NK-92 treated with Interleukin-12 subunit alpha and Interleukin-12 subunit beta, amount 100 ng/mL, for 24 hours (cell line): ENCODE results near the gene POPDC3.
"Not testable (repeated sequence)": the region's sequence is repeated elsewhere in the genome, so short reads cannot be mapped to it uniquely, and the experiment has no call there.

Experiments
- DNase-seq: peaks from one replicate; lab custom pipeline; 2025; lab: John Stamatoyannopoulos, UW

Gene POPDC3

GRCh38 chr6:105179244-105180065 is at the start of gene POPDC3:
Gene POPDC3, minus strand, starts transcription at chr6:105180014. Its CDS starts 18,105 bp downstream, at chr6:105161909.
- no peak for DNase-seq

GRCh38 chr6:105227295-105227767 is 47.5 kb upstream of the POPDC3 start:
- DNase-seq: no peak

- no peak for DNase-seq
These were observed 46.9 kb upstream of the POPDC3 start for GRCh38 chr6:105226598-105227294.

GRCh38 chr6:105223242-105223641 is 43.4 kb upstream of the POPDC3 start:
- DNase-seq: no peak

GRCh38 chr6:105221219-105221618 is 41.4 kb upstream of the POPDC3 start:
- DNase-seq: not testable (repeated sequence)

GRCh38 chr6:105220186-105220585 is 40.4 kb upstream of the POPDC3 start:
- DNase-seq: no peak

- DNase-seq: not testable (repeated sequence)
These were observed 39.4 kb upstream of the POPDC3 start for GRCh38 chr6:105219218-105219617.

- no peak for DNase-seq
These were observed 35.7 kb upstream of the POPDC3 start for GRCh38 chr6:105215506-105215905.

GRCh38 chr6:105214668-105215067 is 34.9 kb upstream of the POPDC3 start:
- DNase-seq: no peak

- DNase-seq: no peak
These were observed 33.5 kb upstream of the POPDC3 start for GRCh38 chr6:105213272-105213671.

GRCh38 chr6:105212587-105212986 is 32.8 kb upstream of the POPDC3 start:
- DNase-seq: no peak

- DNase-seq: no peak
These were observed 32.0 kb upstream of the POPDC3 start for GRCh38 chr6:105211831-105212230.

- DNase-seq: no peak
These were observed 31.2 kb upstream of the POPDC3 start for GRCh38 chr6:105210932-105211531.

GRCh38 chr6:105209950-105210706 is 30.3 kb upstream of the POPDC3 start:
- DNase-seq: no peak

- DNase-seq: no peak
These were observed 27.9 kb upstream of the POPDC3 start for GRCh38 chr6:105207524-105208269.

- DNase-seq: no peak
These were observed 25.0 kb upstream of the POPDC3 start for GRCh38 chr6:105204768-105205167.

GRCh38 chr6:105204331-105204730 is 24.5 kb upstream of the POPDC3 start:
- no peak for DNase-seq

GRCh38 chr6:105202486-105202885 is 22.7 kb upstream of the POPDC3 start:
- no peak for DNase-seq

GRCh38 chr6:105200133-105200730 is 20.4 kb upstream of the POPDC3 start:
- DNase-seq: no peak

- DNase-seq: no peak
These were observed 19.9 kb upstream of the POPDC3 start for GRCh38 chr6:105199711-105200110.

GRCh38 chr6:105196076-105196475 is 16.3 kb upstream of the POPDC3 start:
- DNase-seq: no peak
